HG03442 (cell line): Measurements from ENCODE around the gene ODC1.
"Not testable (repeated sequence)": the region's sequence is repeated elsewhere in the genome, so short reads cannot be mapped to it uniquely, and the experiment has no call there.

Experiments used
- ATAC-seq: cut with Tn5 transposase; IDR thresholded peaks from one replicate; pipeline ENCODE4 v1.9.1; 2021; ENCODE audit warnings: mild to moderate bottlenecking, moderate library complexity; ENCODE audit not compliant: unreplicated experiment

The ODC1 gene

GRCh38 chr2:10447895-10448575 is at the start of gene ODC1:
Gene ODC1 (minus strand): TSS chr2:10448327. CDS start chr2:10445032, 3,295 bp downstream.
- ATAC-seq: peak; percentile 57

GRCh38 chr2:10497797-10498251 is 49.7 kb upstream of the ODC1 start:
- ATAC-seq: no peak

GRCh38 chr2:10495988-10496313 is 47.8 kb upstream of the ODC1 start:
- ATAC-seq: no peak

GRCh38 chr2:10495311-10495987 is 47.3 kb upstream of the ODC1 start:
- no peak for ATAC-seq

GRCh38 chr2:10494351-10495066 is 46.4 kb upstream of the ODC1 start:
- ATAC-seq: no peak

- ATAC-seq: peak; percentile 99
Observed at GRCh38 chr2:10493634-10494281, 45.6 kb upstream of the ODC1 start.

- no peak for ATAC-seq
Observed at GRCh38 chr2:10493075-10493633, 45.0 kb upstream of the ODC1 start.

- no peak for ATAC-seq
Observed at GRCh38 chr2:10490806-10491291, 42.7 kb upstream of the ODC1 start.

- ATAC-seq: no peak
Observed at GRCh38 chr2:10489842-10490555, 41.9 kb upstream of the ODC1 start.

- ATAC-seq: not testable (repeated sequence)
Observed at GRCh38 chr2:10488142-10488541, 40.0 kb upstream of the ODC1 start.

GRCh38 chr2:10487741-10488104 is 39.6 kb upstream of the ODC1 start:
- not testable (repeated sequence) for ATAC-seq

- ATAC-seq: no peak
Observed at GRCh38 chr2:10487081-10487740, 39.1 kb upstream of the ODC1 start.

- no peak for ATAC-seq
Observed at GRCh38 chr2:10486601-10487079, 38.5 kb upstream of the ODC1 start.

GRCh38 chr2:10486091-10486490 is 38.0 kb upstream of the ODC1 start:
- no peak for ATAC-seq

- ATAC-seq: no peak
Observed at GRCh38 chr2:10482913-10483312, 34.8 kb upstream of the ODC1 start.

- no peak for ATAC-seq
Observed at GRCh38 chr2:10482460-10482859, 34.3 kb upstream of the ODC1 start.

- ATAC-seq: no peak
Observed at GRCh38 chr2:10481666-10482157, 33.6 kb upstream of the ODC1 start.

- no peak for ATAC-seq
Observed at GRCh38 chr2:10481055-10481665, 33.0 kb upstream of the ODC1 start.

- ATAC-seq: no peak
Observed at GRCh38 chr2:10480359-10480949, 32.3 kb upstream of the ODC1 start.
